Measurements from ENCODE around the gene LCT. TPM values are rescaled to one million over a fixed set of nuclear protein-coding genes. Genes with fewer than 3 reads are reported as not detected.
A peak's percentile ranks its signal among the peaks of the same experiment; 100 is the strongest.

LCT gene
- total and polyA plus RNA-seq, 12 donors, result not detected

DNA sequence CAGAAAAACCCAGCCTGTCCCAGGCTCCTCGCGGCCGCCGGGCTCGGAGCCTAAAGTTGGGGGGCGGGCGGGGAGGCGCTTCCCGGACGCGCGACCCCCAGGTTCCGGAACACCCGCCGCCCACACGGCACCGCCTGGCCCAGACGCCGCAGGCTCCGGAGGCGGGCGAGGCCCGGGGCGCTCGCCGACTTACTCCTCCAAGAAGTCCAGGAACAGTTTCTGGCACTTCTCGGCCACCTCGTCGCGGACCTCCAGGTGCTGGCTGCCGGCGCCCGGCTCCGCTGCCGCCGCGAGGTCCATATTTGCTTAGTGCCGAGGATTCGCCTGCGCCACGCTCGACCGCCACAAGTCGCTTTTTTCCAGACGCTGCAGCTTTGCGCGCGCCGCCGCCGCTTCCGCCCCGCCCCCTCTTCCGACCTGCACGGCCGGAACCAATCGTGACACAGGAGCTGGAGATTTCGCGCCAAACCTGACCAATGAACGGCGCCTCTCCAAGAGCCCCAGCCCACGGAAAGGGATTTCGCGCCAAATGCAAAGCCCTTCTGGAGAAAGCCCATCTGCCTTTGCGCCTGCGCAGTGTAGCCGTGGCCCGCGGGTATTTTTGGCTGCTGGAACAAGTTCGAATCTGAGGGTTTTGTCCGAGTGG, 39.2 kb upstream of the LCT start, which contains the start of gene MCM6:
Gene MCM6, minus strand, starts transcription at position 378 of the 646 bp plus-strand sequence. Its CDS starts 78 bp downstream, at position 300.
- Histone ChIP-seq H3K27ac (peak within 1 kb of the TSS in 9 of 10 donors; percentile 68 to 90 (median 81)), H3K9me3 (no peaks in the 10 kb centered on the region), H3K4me1 (peaks cover 0 to 24% (median 14%) of the 10 kb centered on the region in 9 donors), H3K36me3 (peaks cover 0 to 20% (median 0%) of the 10 kb centered on the region in 9 donors), H3K27me3 (no peaks in the 10 kb centered on the region), H3K4me3 (peak within 1 kb of the TSS; percentile 58 to 95 (median 75))
- DNase-seq, result peak; percentile 96 to 98
- intact Hi-C loops (cut with DNase I), result no loop called here
- 0 to 1% methylated on average over 69 to 71 of the region's 71 CpGs for WGBS, 2 donors
- TF ChIP-seq, protein P1, sequence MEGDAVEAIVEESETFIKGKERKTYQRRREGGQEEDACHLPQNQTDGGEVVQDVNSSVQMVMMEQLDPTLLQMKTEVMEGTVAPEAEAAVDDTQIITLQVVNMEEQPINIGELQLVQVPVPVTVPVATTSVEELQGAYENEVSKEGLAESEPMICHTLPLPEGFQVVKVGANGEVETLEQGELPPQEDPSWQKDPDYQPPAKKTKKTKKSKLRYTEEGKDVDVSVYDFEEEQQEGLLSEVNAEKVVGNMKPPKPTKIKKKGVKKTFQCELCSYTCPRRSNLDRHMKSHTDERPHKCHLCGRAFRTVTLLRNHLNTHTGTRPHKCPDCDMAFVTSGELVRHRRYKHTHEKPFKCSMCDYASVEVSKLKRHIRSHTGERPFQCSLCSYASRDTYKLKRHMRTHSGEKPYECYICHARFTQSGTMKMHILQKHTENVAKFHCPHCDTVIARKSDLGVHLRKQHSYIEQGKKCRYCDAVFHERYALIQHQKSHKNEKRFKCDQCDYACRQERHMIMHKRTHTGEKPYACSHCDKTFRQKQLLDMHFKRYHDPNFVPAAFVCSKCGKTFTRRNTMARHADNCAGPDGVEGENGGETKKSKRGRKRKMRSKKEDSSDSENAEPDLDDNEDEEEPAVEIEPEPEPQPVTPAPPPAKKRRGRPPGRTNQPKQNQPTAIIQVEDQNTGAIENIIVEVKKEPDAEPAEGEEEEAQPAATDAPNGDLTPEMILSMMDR (IDR thresholded peaks at IDR 0.05), result peak in 5 of 9 donors; percentile 2 to 21 (median 12)
- ATAC-seq, result peak; percentile 99

DNA sequence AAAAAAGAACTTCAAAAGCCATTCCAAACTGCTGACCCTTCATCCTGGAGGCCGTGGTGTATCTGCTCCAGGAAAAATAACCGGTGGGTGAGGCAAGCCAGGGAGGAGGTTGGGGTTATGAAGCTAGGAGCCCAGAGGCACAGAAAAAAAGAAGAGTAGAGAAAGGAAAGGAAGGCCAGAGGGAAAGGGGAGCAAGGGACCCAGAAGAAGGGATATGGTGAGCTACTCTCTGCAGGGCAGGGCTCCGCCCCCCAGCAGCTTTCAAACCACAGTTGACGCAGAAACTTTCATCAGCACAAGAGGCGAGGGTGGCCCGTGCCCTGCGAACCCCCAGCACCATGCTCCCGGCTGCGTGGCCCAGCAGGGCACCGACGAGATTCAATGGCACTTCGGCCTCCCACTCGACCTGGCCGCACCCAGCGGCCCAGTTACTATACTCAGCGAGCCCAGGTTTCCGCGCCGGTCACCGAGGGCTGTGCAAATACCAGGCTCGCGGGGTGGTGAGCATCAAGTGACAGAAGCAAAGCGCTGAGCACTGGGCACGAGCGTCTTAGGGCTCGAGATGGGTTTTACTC, 38.6 kb upstream of the LCT start:
- peak overlapping the region in 9 of 10 donors; percentile 68 to 90 (median 81) for H3K27ac ChIP-seq
- WGBS, 2 donors, result 2 to 3% methylated on average over 26 of the region's 26 CpGs

DNA sequence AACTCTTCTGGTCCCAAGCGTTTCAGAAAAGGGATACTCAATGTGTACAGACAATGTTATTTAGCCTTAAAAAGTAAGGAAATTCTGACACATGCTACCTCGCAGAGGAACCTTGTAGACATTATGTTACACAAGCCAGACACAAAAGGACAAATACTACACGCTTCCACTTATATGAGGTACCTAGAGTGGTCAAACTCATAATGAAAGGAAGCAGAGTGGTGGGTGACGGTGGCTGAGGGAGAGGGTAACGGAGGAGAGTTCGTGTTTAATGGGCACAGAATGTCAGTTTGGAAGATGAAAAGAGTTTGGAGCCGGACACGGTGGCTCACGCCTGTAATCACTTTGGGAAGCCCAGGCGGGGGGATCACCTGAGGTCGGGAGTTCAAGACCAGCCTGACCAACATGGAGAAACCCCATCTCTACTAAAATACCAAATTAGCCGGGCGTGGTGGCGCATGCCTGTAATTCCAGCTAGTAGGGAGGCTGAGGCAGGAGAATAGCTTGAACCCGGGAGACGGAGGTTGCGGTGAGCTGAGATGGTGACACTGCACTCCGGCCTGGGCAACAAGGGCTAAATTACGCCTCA, 37.9 kb upstream of the LCT start:
- H3K4me1 ChIP-seq, result peaks cover 0 to 24% (median 14%) of the 10 kb centered on the region in 9 donors
- DNase-seq (no peak), ATAC-seq (no peak)
- 86 to 88% methylated on average over 19 of the region's 19 CpGs for WGBS, 2 donors
- H3K9me3 ChIP-seq, result no peaks in the 10 kb centered on the region
- intact Hi-C loops (cut with DNase I), result no loop called here
- H3K36me3 ChIP-seq, result peaks cover 0 to 33% (median 0%) of the 10 kb centered on the region in 9 donors
- no peaks in the 10 kb centered on the region for H3K27me3 ChIP-seq
- TF ChIP-seq, protein P1 (IDR thresholded peaks at IDR 0.05), result no peak
- peak overlapping the region in 5 of 10 donors; percentile 70 to 95 (median 79) for H3K4me3 ChIP-seq
- H3K27ac ChIP-seq, result peak overlapping the region in 1 of 10 donors; percentile 90

More for the DNA sequence above, 38.6 kb upstream of the LCT start:
- DNase-seq, result peak; percentile 22 to 32
- H3K4me3 ChIP-seq, result peak overlapping the region; percentile 58 to 95 (median 75)
- TF ChIP-seq, protein P1 (IDR thresholded peaks at IDR 0.05), result no peak
- intact Hi-C loops (cut with DNase I), result no loop called here
- peak; percentile 25 to 66 (median 42) for ATAC-seq
- peaks cover 0 to 24% (median 14%) of the 10 kb centered on the region in 9 donors for H3K4me1 ChIP-seq
- H3K36me3 ChIP-seq, result peaks cover 0 to 26% (median 0%) of the 10 kb centered on the region in 9 donors
- no peaks in the 10 kb centered on the region for H3K27me3 ChIP-seq
- no peaks in the 10 kb centered on the region for H3K9me3 ChIP-seq

DNA sequence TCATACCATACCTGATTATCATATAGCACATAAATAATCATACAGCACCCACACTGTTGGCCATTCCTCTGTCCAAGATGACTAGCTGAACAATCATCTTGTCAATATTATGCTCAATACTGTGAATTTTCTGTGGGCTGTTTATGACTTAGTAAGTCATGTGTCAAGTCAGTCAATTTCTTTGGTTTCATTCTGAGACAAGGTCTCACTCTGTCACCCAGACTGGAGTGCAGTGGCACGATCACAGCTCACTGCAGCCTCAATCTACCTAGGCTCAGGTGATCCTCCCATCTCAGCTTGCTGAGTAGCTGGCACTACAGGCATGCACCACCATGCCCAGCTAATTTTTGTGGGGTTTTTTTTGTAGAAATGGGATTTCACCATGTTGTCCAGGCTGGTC, 33.6 kb upstream of the LCT start:
- Histone ChIP-seq H3K9me3 (no peaks in the 10 kb centered on the region), H3K36me3 (peaks cover 0 to 76% (median 12%) of the 10 kb centered on the region in 9 donors), H3K27me3 (no peaks in the 10 kb centered on the region), H3K4me3 (no peak overlapping the region), H3K4me1 (peaks cover 0 to 18% (median 4%) of the 10 kb centered on the region in 9 donors), H3K27ac (no peak overlapping the region)
- ATAC-seq, result no peak
- TF ChIP-seq, protein P1 (IDR thresholded peaks at IDR 0.05), result no peak
- intact Hi-C loops (cut with DNase I), result no loop called here
- DNase-seq, result no peak
- WGBS, 2 donors, result 96% methylated on average over 1 of the region's 1 CpG

Measured in heart right ventricle (tissue), 16 donors.